Hematopoietic multipotent progenitor cell treated with erythropoietin and hydrocortisone succinate and interleukin-3 and kit ligand, for 4 days (in vitro differentiated cells): ENCODE measurements around the gene SENP8.

Source experiments
- DNase-seq: peaks from one replicate; pipeline ENCODE4 v3.0.0-alpha.2; 2015

SENP8 gene

DNA sequence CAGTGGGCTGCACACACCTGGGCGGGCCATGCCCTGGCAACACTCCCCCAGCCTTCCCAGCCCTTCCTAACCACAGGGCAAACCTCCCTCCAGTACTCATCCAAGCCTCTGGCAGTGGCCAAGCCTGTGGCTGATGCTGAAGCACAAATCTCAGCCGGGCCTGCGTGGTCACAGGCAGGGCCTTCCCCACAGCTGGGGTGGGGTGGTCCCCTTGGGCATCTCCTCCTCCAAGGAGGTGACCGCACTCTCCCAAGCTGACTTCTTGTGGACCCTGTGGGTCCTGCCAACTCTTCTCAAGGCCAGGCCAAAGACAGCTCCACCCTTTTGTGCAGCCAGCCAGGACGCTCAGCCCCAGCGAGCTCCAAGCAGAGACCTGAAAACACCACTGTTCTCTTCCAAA is 58.0 kb downstream of the SENP8 start:
- DNase-seq = no peak

GRCh38 chr15:72176743-72177142 is 58.5 kb downstream of the SENP8 start:
- no peak for DNase-seq

GRCh38 chr15:72178976-72179585 is 60.9 kb downstream of the SENP8 start:
- DNase-seq = no peak

- no peak for DNase-seq
These were observed 61.9 kb downstream of the SENP8 start for GRCh38 chr15:72179950-72180581.

- no peak for DNase-seq
These were observed 62.6 kb downstream of the SENP8 start for GRCh38 chr15:72180761-72181324.

DNA sequence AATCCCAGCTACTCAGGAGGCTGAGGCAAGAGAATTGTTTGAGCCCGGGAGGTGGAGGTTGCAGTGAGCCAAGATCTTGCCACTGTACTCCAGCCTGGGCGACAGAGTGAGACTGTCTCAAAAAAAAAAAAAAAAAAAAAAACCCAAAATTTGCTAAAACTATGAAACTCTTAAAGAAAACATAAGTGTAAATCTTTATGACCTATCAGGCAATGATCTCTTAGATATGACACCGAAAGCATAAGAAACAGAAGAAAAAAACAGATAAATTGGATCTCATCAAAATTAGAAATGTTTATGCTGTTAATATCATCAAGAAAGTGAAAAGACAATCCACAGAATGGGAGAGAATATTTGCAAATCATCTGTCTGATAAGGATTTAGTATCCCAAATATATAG is 64.0 kb downstream of the SENP8 start:
- no peak for DNase-seq

DNA sequence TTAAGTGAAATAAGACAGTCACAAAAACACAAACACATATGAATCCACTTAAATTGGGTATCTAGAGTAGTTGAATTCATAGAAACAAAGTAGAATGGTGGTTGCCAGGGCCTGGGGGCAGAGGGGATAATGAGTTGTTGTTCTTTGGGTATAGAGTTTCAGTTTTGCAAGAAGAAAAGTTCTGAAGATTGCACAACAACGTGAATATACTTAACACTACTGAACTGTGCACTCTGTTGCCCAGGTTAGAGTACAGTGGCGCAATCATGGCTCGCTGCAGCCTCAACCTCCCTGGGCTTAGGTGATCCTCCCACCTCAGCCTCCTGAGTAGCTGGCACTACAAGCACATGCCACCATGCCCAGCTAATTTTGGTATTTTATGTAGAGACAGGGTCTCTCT is 64.5 kb downstream of the SENP8 start:
- DNase-seq = no peak

GRCh38 chr15:72183781-72184164 is 65.6 kb downstream of the SENP8 start:
- no peak for DNase-seq

- no peak for DNase-seq
These were observed 66.1 kb downstream of the SENP8 start for GRCh38 chr15:72184165-72184811.

DNA sequence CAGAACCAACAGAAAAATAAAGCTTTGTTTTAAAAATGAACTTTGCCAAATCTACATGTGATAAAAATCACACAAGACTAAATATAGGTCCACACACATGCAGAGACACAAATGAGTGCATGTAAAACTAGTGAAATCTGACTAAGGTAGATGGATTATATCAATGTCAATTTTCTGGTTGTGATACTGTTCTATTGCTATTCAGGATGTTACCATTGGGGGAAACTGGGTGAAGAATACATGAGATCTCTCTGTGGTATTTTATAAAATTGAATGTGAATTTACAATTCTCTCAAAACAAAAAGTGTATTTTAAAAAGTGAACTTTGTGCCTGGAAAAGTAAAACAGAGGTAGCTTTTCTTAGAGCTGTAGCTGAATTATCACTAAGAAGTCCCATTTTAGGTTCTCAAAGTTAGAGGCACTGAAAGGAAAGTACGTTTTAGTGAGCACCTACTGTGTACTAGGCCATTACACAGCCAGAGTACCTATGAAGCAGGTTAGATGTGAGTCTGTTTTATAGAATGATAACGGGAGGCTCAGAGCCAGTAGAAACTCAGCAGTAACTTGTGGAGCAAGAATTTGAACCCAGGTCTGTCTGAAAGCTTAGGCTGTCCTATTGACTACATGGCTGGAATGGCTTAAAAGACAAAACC is 71.2 kb downstream of the SENP8 start:
- no peak for DNase-seq

DNA sequence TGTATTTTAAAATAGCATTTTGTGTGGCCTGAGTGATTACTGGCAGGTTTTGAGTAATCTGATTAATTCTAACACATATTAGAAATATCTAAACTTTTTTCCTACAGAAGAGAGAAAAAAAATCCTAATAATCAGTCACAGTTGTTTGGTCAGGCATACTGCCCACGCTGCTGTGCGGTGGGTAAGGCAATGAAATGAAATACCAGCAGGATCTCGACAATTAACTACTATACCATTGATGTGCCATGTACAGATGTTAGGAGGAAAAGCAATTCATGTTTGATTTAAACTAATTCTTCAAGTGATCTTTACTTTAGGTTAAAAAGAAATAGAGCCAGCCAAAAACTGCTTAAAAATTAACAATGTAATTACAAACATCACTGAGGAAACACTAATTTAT is 74.2 kb downstream of the SENP8 start:
- no peak for DNase-seq
